Endothelial cell of umbilical vein (primary cell): Measurements from ENCODE around the gene SPRYD7. TPM values are rescaled to one million over a fixed set of nuclear protein-coding genes. Genes with fewer than 3 reads are reported as not detected.
A peak's percentile ranks its signal among the peaks of the same experiment; 100 is the strongest.

ENCODE experiments used
- BruUV-seq: library from RNA; stranded (reverse); fragments of 400-500 nt; replicated peaks from 2 replicates; lab custom pipeline; 2021; lab: Mats Ljungman, UMichigan
- CTCF ChIA-PET: fragments of 300-600, 350-600 bp; sonication (Branson Sonifier 250); formaldehyde crosslinking; loops from one replicate; lab custom pipeline; 2021; ENCODE audit warnings: antibody characterized with exemption, inconsistent platforms; lab: Charles Lee
- POLR2A ChIA-PET: fragments of 300-600, 350-600 bp; sonication (Branson Sonifier 250); formaldehyde crosslinking; loops from one replicate; lab custom pipeline; 2021; ENCODE audit warnings: antibody characterized with exemption, inconsistent platforms; lab: Charles Lee
- DNase-seq: peaks from one replicate; pipeline ENCODE4 v3.0.0-alpha.2; 2011; ENCODE audit warnings: low read depth, low spot score
- FAIRE-seq: peaks from 2 replicates; lab custom pipeline; 2011; peaks lifted over from hg19 to GRCh38; lab: Jason Lieb, UNC
- H2AFZ ChIP-seq: 2 replicates; pipeline ENCODE4 v1.6.0; 2012; ENCODE audit warnings: low read depth, low read length, control low read depth, inconsistent platforms
- H3K27ac ChIP-seq: 2 replicates; pipeline ENCODE4 v1.5.1; 2011; ENCODE audit warnings: low read depth, mild to moderate bottlenecking, control low read depth, low read length, moderate library complexity; ENCODE audit not compliant: insufficient read depth
- H3K27me3 ChIP-seq, 2 experiments: 2 replicates each; pipeline versions ENCODE4 v1.6.0 to v1.6.1; 2011; ENCODE audit warnings: low read length in 2 of 2, mixed read lengths in 1 of 2; ENCODE audit not compliant: control insufficient read depth in 2 of 2, insufficient read depth in 2 of 2
- H3K36me3 ChIP-seq, 2 experiments: 2 replicates in 1 of 2; 3 replicates in 1 of 2; pipeline ENCODE4 v1.5.1; 2011; ENCODE audit warnings: low read length in 2 of 2, mild to moderate bottlenecking in 1 of 2, moderate library complexity in 1 of 2; ENCODE audit not compliant: control insufficient read depth in 2 of 2, insufficient read depth in 2 of 2; ENCODE audit errors: extremely low read depth in 1 of 2
- H3K4me1 ChIP-seq: 3 replicates; pipeline ENCODE4 v1.5.1; 2011; ENCODE audit warnings: mild to moderate bottlenecking, low read length; ENCODE audit not compliant: control insufficient read depth, insufficient read depth; ENCODE audit errors: extremely low read depth
- H3K4me2 ChIP-seq: 2 replicates; pipeline ENCODE4 v1.6.1; 2011; ENCODE audit warnings: low read length, control low read depth, mixed read lengths; ENCODE audit not compliant: insufficient read depth
- H3K4me3 ChIP-seq, 3 experiments: fragments of 200-600 bp in 1 of 3; sonication (generic), shearing (Covaris generic) in 1 of 3; replicated peaks in 1 of 3; 2 replicates each; pipeline ENCODE4 v1.5.1; 2011 to 2016; ENCODE audit warnings: control low read depth in 3 of 3, low read length in 3 of 3, mild to moderate bottlenecking in 2 of 3, inconsistent platforms in 1 of 3, low read depth in 1 of 3, moderate library complexity in 1 of 3; ENCODE audit not compliant: insufficient read depth in 1 of 3
- H3K79me2 ChIP-seq: 2 replicates; pipeline ENCODE4 v1.6.0; 2012; ENCODE audit warnings: low read length, inconsistent platforms; ENCODE audit not compliant: control insufficient read depth, insufficient read depth
- H3K9ac ChIP-seq: replicated peaks from 2 replicates; pipeline ENCODE3; 2011; ENCODE audit warnings: low read length, control low read depth; ENCODE audit not compliant: insufficient read depth; ENCODE audit errors: extremely low read depth
- H3K9me1 ChIP-seq: replicated peaks from 3 replicates; pipeline ENCODE4 v1.6.0; 2011; ENCODE audit warnings: mild to moderate bottlenecking, low read length; ENCODE audit not compliant: control insufficient read depth, insufficient read depth; ENCODE audit errors: extremely low read depth
- H3K9me3 ChIP-seq: replicated peaks from 2 replicates; pipeline ENCODE4 v1.5.1; 2012; ENCODE audit warnings: low read length, inconsistent platforms; ENCODE audit not compliant: control insufficient read depth, insufficient read depth
- H4K20me1 ChIP-seq: replicated peaks from 2 replicates; pipeline ENCODE3; 2011; ENCODE audit warnings: mild to moderate bottlenecking, low read length; ENCODE audit not compliant: control insufficient read depth, insufficient read depth; ENCODE audit errors: extremely low read depth
- GATA2 ChIP-seq: IDR thresholded peaks from 2 replicates; pipeline ENCODE4 v1.7.0; 2011; ENCODE audit warnings: low read depth, mild to moderate bottlenecking, moderate library complexity, mixed read lengths, low read length; ENCODE audit not compliant: insufficient read length, insufficient read depth
- MYC ChIP-seq: IDR thresholded peaks from one replicate; pipeline ENCODE4 v1.6.1; 2011; ENCODE audit warnings: mild to moderate bottlenecking, low read depth, low read length
- dilution Hi-C: fragments of 300-500 bp; cut with MboI; formaldehyde crosslinking; loops from one replicate; pipeline ENCODE4 v1.15.0; 2019; ENCODE audit warnings: low sequenced_read_pairs; ENCODE audit not compliant: extremely low pct_ligation_motif_present
- intact Hi-C: fragments of 100-400 bp; cut with micrococcal nuclease; formaldehyde crosslinking; loops from one replicate; pipeline ENCODE4 v1.10.0; 2022
- polyA plus RNA-seq, 4 experiments: library from polyadenylated mRNA; depleted of rRNA in 3 of 4; stranded (reverse) in 3 of 4; unstranded in 1 of 4; fragments of >200 nt; gene quantifications; 2 replicates each; pipeline versions ENCODE4 v1.2.1 to v1.2.3, GENCODE V29; 2011 to 2012; ENCODE audit warnings: missing spikeins in 1 of 4
- total RNA-seq: library from RNA; stranded (reverse); gene quantifications from 2 replicates; pipeline ENCODE4 v1.2.3, GENCODE V29; 2021
- TF ChIP-seq, protein P1 (sequence below), 2 donors: IDR thresholded peaks; 1 replicate in 1 of 2; 2 replicates in 1 of 2; pipeline ENCODE4 v1.5.1; 2011; ENCODE audit warnings: low read length in 2 of 2, mild to moderate bottlenecking in 2 of 2, moderate library complexity in 2 of 2, control low read depth in 1 of 2, inconsistent platforms in 1 of 2, low read depth in 1 of 2; ENCODE audit not compliant: insufficient read depth in 1 of 2; ENCODE audit errors: extremely low read depth in 1 of 2
- TF ChIP-seq, protein P2 (sequence below): IDR thresholded peaks from 2 replicates; pipeline ENCODE4 v1.6.1; 2011; ENCODE audit not compliant: insufficient read depth, insufficient read length

Gene SPRYD7
- total and polyA plus RNA-seq, 2 donors (not counting 3 experiments of a cell fraction or from before 2014, with no cell fraction given): 2.9 to 7.5 TPM

DNA sequence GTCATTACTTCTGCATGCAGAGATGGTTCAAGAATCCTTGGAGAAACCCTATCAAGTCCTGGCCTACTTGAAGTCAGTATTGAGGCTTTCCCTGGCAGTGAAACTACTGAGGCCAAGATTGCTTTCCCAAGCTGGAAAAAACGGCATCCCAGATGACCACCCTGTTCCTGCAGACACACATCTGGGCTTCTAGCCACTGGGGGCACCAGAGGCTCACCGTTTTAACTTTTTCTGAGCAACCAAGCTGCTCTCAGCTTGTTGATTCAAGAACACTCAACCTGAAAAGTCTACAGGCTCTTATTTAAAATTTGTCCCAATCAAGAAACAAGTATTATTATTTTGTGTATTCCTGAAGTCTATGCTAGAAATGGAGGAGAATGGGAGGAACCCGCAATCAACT lies 66.6 kb downstream of the SPRYD7 start:
- dilution Hi-C loops: no loop called here
- H2AFZ ChIP-seq: no peak overlapping the region
- peak; percentile 22 for DNase-seq
- H3K4me2 ChIP-seq: no peak overlapping the region
- FAIRE-seq: no peak
- no peaks in the 10 kb centered on the region for H3K36me3 ChIP-seq
- CTCF ChIA-PET: interaction anchor here (1.0 to 1.6 kb wide), 3 partner anchors 9 to 1199 kb away, joined by 3 to 5 read pairs (median 4); partner anchors contain the start of gene SPRYD7
- intact Hi-C loops: no loop called here
- H3K4me1 ChIP-seq: no peaks in the 10 kb centered on the region
- no TSS peak for BruUV-seq
- no peak overlapping the region for H3K4me3 ChIP-seq
- no peaks in the 10 kb centered on the region for H3K79me2 ChIP-seq
- H4K20me1 ChIP-seq: no peaks in the 10 kb centered on the region
- TF ChIP-seq, protein P1, sequence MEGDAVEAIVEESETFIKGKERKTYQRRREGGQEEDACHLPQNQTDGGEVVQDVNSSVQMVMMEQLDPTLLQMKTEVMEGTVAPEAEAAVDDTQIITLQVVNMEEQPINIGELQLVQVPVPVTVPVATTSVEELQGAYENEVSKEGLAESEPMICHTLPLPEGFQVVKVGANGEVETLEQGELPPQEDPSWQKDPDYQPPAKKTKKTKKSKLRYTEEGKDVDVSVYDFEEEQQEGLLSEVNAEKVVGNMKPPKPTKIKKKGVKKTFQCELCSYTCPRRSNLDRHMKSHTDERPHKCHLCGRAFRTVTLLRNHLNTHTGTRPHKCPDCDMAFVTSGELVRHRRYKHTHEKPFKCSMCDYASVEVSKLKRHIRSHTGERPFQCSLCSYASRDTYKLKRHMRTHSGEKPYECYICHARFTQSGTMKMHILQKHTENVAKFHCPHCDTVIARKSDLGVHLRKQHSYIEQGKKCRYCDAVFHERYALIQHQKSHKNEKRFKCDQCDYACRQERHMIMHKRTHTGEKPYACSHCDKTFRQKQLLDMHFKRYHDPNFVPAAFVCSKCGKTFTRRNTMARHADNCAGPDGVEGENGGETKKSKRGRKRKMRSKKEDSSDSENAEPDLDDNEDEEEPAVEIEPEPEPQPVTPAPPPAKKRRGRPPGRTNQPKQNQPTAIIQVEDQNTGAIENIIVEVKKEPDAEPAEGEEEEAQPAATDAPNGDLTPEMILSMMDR (IDR thresholded peaks at IDR 0.05; ENCODE audit: extremely low read depth in 1 of 2, insufficient read depth in 1 of 2, low read depth in 1 of 2, low read length in 2 of 2): peak; percentile 25 to 34
- no peak for TF ChIP-seq MYC
- H3K9me3 ChIP-seq: no peaks in the 10 kb centered on the region
- no peaks in the 10 kb centered on the region for H3K9me1 ChIP-seq
- H3K9ac ChIP-seq: no peak overlapping the region
- no peaks in the 10 kb centered on the region for H3K27me3 ChIP-seq
- no peak overlapping the region for H3K27ac ChIP-seq
- POLR2A ChIA-PET: no interaction called here

DNA sequence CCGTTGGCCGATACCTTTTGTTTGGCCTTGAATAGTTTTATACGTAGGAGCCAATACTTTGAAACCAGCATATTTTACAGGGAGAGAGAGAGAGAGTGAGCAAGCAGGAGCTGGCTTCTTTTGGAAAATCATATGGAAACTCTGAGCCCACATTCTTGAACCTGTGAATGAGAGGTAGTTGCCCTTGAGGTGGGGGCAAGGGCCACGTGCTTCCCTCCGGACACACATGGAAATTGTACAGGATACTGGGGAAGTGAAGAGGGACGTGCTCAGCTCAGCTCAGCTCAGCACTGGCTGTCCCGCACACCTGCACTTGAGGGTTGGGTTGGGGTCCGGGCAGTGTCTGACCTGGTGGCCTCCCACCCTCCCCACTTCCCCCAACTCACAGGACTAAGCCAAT lies 68.3 kb downstream of the SPRYD7 start:
- POLR2A ChIA-PET: no interaction called here
- Histone ChIP-seq H3K79me2 (no peaks in the 10 kb centered on the region), H3K36me3 (no peaks in the 10 kb centered on the region), H2AFZ (no peak overlapping the region), H3K27ac (no peak overlapping the region), H3K9me3 (no peaks in the 10 kb centered on the region), H3K4me3 (no peak overlapping the region), H3K27me3 (no peaks in the 10 kb centered on the region), H3K9me1 (no peaks in the 10 kb centered on the region), H3K4me1 (no peaks in the 10 kb centered on the region), H4K20me1 (no peaks in the 10 kb centered on the region), H3K9ac (no peak overlapping the region), H3K4me2 (no peak overlapping the region)
- DNase-seq (no peak), FAIRE-seq (no peak)
- CTCF ChIA-PET: no interaction called here
- TF ChIP-seq, protein P2, sequence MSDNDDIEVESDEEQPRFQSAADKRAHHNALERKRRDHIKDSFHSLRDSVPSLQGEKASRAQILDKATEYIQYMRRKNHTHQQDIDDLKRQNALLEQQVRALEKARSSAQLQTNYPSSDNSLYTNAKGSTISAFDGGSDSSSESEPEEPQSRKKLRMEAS: no peak
- no peak for TF ChIP-seq GATA2
- BruUV-seq: no TSS peak
- dilution Hi-C loops: no loop called here
- intact Hi-C loops: no loop called here
